ENCODE data around the gene SLC10A1. TPM values are rescaled to one million over a fixed set of nuclear protein-coding genes. Genes with fewer than 3 reads are reported as not detected.

The SLC10A1 gene
- total and polyA plus RNA-seq, 2 of the 4 experiments (the other 2 are of a cell fraction) = 0.03 TPM; not detected in 1

DNA sequence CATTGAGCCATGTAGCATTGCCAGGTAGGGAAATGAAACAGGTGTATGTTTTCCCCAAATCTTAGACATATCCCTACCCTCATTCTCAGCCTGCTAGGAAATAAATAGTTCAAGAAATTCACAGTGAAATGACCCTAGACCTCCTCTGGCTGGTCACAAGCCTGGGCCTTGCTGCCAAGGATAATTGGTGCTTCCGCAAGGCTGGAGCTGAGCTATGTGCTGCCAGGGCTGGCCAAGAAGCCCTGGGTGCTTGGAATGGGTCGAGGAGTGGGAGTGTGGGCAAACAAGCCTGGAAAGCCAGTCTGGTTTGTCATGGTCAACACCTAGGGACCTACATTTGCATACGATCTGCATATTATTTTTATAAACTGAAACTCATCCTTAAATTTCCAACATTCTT lies 31.3 kb upstream of the SLC10A1 start:
- H3K4ac ChIP-seq (ENCODE audit: low read depth, low read length) = no peak overlapping the region
- 62 to 100% methylated on average over 1 to 2 of the region's 3 CpGs for WGBS, 2 experiments (ENCODE audit: extremely low coverage in 2 of 2, insufficient read length in 1 of 2)
- peaks cover 2% of the 10 kb centered on the region; the same call in 1 of the 2 replicates for H3K9me3 ChIP-seq (ENCODE audit: control insufficient read depth, insufficient read depth, low read length)
- H4K5ac ChIP-seq (ENCODE audit: low read depth, low read length) = no peak overlapping the region
- no peak overlapping the region for H3K4me3 ChIP-seq (ENCODE audit: insufficient read depth, low read depth, low read length)
- in situ Hi-C loops (cut with MboI; ENCODE audit: low sequenced_read_pairs) (loop anchor here (25.0 kb wide), 1 partner anchor 484 kb away; no protein-coding TSS in a partner anchor), intact Hi-C loops (cut with micrococcal nuclease) (no loop called here), dilution Hi-C loops (cut with HindIII; ENCODE audit: low sequenced_read_pairs, unreplicated experiment) (no loop called here)
- no peak overlapping the region for H3K56ac ChIP-seq (ENCODE audit: extremely low read depth, insufficient read depth, low read length)
- H3K4me2 ChIP-seq (ENCODE audit: low read depth, low read length) = no peak overlapping the region
- no peak overlapping the region for H3K9ac ChIP-seq (ENCODE audit: low read depth, low read length)
- H2AFZ ChIP-seq (replicated peaks; ENCODE audit: low read length, poor library complexity) = no peak overlapping the region
- BruUV-seq (replicated peaks) = no TSS peak
- no peaks in the 10 kb centered on the region for H3K79me1 ChIP-seq (ENCODE audit: low read depth in 1 of 2, low read length in 2 of 2)
- ChIA-PET CTCF (no interaction called here), POLR2A (ENCODE audit: unreplicated experiment) (no interaction called here)
- no peak overlapping the region for H3K23ac ChIP-seq (ENCODE audit: low read depth, low read length)
- H3K36me3 ChIP-seq (ENCODE audit: control insufficient read depth, insufficient read depth, low read length) = no peaks in the 10 kb centered on the region
- no peak overlapping the region for H3K18ac ChIP-seq (ENCODE audit: low read depth, low read length)
- no peaks in the 10 kb centered on the region for H3K9me1 ChIP-seq (ENCODE audit: insufficient read depth, low read length)
- no peaks in the 10 kb centered on the region for H4K20me1 ChIP-seq (ENCODE audit: insufficient read depth, low read length)
- no peak overlapping the region for H2BK5ac ChIP-seq (ENCODE audit: low read depth, low read length, poor library complexity, severe bottlenecking)
- no peak overlapping the region for H3K27ac ChIP-seq (ENCODE audit: insufficient read depth, low read length)
- no peak overlapping the region for H3K14ac ChIP-seq (replicated peaks; ENCODE audit: low read depth, low read length)
- H4K8ac ChIP-seq (ENCODE audit: low read depth in 2 of 2, low read length in 2 of 2) = no peak overlapping the region
- no peak for ATAC-seq (ENCODE audit: low read depth)
- peaks cover 3% of the 10 kb centered on the region for H3K27me3 ChIP-seq (ENCODE audit: control insufficient read depth, insufficient read depth, low read length)
- no peak overlapping the region for H2AK9ac ChIP-seq (replicated peaks; ENCODE audit: low read depth, low read length, poor library complexity)
- H3K4me1 ChIP-seq (ENCODE audit: control insufficient read depth, insufficient read depth, low read length) = no peaks in the 10 kb centered on the region
- no peak overlapping the region for H4K91ac ChIP-seq (ENCODE audit: insufficient read depth, low read depth, low read length)
- H2AK5ac ChIP-seq (ENCODE audit: low read depth, low read length) = no peak overlapping the region
- H2BK120ac ChIP-seq (ENCODE audit: low read depth, low read length) = no peak overlapping the region
- no peak for DNase-seq
- H2BK20ac ChIP-seq (ENCODE audit: low read depth, low read length) = no peak overlapping the region
- H2BK15ac ChIP-seq (ENCODE audit: low read depth, low read length) = no peak overlapping the region
- TF ChIP-seq BHLHE40 (IDR thresholded peaks at IDR 0.05; ENCODE audit: low read depth, low read length) (no peak), FOS (IDR thresholded peaks at IDR 0.05; ENCODE audit: low read depth, low read length) (no peak), MAZ (IDR thresholded peaks at IDR 0.05; ENCODE audit: borderline replicate concordance, low read depth, low read length) (no peak)
- TF ChIP-seq, protein P1, sequence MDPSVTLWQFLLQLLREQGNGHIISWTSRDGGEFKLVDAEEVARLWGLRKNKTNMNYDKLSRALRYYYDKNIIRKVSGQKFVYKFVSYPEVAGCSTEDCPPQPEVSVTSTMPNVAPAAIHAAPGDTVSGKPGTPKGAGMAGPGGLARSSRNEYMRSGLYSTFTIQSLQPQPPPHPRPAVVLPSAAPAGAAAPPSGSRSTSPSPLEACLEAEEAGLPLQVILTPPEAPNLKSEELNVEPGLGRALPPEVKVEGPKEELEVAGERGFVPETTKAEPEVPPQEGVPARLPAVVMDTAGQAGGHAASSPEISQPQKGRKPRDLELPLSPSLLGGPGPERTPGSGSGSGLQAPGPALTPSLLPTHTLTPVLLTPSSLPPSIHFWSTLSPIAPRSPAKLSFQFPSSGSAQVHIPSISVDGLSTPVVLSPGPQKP (IDR thresholded peaks at IDR 0.05; ENCODE audit: borderline replicate concordance, low read depth, low read length) = no peak
- TF ChIP-seq, protein P2, sequence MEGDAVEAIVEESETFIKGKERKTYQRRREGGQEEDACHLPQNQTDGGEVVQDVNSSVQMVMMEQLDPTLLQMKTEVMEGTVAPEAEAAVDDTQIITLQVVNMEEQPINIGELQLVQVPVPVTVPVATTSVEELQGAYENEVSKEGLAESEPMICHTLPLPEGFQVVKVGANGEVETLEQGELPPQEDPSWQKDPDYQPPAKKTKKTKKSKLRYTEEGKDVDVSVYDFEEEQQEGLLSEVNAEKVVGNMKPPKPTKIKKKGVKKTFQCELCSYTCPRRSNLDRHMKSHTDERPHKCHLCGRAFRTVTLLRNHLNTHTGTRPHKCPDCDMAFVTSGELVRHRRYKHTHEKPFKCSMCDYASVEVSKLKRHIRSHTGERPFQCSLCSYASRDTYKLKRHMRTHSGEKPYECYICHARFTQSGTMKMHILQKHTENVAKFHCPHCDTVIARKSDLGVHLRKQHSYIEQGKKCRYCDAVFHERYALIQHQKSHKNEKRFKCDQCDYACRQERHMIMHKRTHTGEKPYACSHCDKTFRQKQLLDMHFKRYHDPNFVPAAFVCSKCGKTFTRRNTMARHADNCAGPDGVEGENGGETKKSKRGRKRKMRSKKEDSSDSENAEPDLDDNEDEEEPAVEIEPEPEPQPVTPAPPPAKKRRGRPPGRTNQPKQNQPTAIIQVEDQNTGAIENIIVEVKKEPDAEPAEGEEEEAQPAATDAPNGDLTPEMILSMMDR (conservative IDR thresholded peaks at IDR 0.05; ENCODE audit: low read depth, low read length) = no peak
